Fibroblast of pulmonary artery (primary cell): Measurements from ENCODE around the gene MRTO4.
"Not testable (repeated sequence)": the region's sequence is repeated elsewhere in the genome, so short reads cannot be mapped to it uniquely, and the experiment has no call there.

Source experiments
- DNase-seq: peaks from one replicate; pipeline ENCODE4 v3.0.0-alpha.2; 2010; ENCODE audit warnings: low read depth
- H3K4me3 ChIP-seq: replicated peaks from 2 replicates; pipeline ENCODE4 v1.5.1; 2011; ENCODE audit warnings: low read depth, mild to moderate bottlenecking, control low read depth, low read length, moderate library complexity
- TF ChIP-seq, protein P1 (sequence below): IDR thresholded peaks from 2 replicates; pipeline ENCODE4 v1.5.1; 2011; ENCODE audit warnings: mild to moderate bottlenecking, control low read depth, low read length, inconsistent platforms; ENCODE audit errors: missing control alignments

MRTO4 gene

DNA sequence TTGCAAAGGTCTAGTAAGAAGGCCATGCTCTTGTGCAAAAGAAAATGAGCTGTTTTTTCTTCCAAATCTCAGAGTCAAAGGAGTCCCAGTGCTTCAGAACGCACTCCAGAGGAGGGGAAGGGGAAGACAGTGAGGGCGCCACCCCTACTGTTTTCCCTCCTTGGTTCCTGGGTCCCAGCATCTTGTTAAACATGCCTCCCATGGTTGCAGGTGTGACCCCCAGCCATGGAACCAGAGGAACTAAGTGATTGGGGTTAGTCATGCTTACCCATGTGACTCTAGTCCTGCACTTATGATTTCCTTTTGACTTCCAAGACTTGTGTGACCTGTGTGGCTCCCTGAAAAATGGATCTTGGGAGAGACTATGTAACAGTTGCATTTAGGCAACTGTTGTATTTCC, 43.0 kb downstream of the MRTO4 start:
- no peak overlapping the region for H3K4me3 ChIP-seq
- TF ChIP-seq, protein P1, sequence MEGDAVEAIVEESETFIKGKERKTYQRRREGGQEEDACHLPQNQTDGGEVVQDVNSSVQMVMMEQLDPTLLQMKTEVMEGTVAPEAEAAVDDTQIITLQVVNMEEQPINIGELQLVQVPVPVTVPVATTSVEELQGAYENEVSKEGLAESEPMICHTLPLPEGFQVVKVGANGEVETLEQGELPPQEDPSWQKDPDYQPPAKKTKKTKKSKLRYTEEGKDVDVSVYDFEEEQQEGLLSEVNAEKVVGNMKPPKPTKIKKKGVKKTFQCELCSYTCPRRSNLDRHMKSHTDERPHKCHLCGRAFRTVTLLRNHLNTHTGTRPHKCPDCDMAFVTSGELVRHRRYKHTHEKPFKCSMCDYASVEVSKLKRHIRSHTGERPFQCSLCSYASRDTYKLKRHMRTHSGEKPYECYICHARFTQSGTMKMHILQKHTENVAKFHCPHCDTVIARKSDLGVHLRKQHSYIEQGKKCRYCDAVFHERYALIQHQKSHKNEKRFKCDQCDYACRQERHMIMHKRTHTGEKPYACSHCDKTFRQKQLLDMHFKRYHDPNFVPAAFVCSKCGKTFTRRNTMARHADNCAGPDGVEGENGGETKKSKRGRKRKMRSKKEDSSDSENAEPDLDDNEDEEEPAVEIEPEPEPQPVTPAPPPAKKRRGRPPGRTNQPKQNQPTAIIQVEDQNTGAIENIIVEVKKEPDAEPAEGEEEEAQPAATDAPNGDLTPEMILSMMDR = no peak
- no peak for DNase-seq

DNA sequence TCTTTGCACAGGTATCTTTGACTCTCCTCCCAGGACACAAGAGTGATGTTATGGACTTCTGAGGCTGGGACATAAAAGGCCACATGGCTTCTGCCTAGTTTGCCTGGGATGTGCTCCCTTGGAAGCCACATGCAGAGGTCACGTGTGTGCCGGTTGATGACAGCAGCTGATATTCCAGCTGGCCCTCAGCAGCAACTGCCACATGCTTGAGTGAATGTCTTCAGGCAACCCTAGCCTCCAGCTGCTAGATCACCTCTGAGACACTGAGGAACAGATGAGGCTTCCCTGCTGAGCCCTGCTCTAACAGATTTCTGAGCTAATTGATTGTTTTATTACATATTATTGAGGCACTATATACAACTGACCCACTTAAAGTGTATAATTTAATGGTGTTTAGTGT, 48.6 kb downstream of the MRTO4 start:
- H3K4me3 ChIP-seq = no peak overlapping the region
- no peak for DNase-seq
- TF ChIP-seq, protein P1 = no peak

DNA sequence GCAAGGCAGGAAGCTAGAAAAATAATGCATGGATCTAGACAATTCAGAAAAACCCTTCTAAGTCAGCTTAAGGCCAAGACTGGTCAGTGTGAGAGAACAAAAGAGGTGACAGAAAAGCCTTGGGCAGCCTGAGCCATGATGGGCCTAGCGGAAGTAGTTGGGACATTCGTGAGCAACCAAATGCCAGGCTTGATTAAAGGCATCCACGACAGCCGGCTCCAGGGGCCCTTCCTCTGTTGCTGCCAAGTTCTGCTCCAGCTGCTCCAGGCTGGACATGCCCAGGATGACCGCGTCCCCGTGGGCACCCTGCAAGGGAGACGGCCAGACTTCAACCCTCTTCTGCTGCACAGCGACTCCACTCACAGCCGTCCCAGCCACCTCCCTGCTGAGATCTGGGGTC, 52.5 kb downstream of the MRTO4 start:
- DNase-seq, H3K4me3 ChIP-seq: not testable (repeated sequence)

DNA sequence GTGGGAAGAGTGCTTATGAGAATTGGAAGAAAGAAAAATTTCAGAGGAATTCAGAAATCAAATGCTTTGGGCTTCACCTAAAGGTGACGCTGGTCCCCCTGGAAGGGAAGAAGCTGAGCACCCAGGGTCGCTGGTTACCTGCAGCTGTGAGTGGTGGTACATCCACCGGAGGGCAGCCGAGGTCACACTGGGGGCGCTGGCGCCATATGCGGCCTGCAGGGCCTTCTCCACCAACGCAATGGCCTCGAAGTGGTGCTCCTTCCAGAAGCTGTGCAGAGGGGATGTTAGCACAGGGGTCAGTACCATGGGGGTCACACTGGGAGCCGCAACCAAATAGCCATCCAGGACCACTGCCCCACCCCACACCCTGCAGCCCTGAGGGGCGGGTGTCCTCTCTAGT, 54.3 kb downstream of the MRTO4 start:
- no peak overlapping the region for H3K4me3 ChIP-seq
- no peak for DNase-seq
- TF ChIP-seq, protein P1 = no peak

DNA sequence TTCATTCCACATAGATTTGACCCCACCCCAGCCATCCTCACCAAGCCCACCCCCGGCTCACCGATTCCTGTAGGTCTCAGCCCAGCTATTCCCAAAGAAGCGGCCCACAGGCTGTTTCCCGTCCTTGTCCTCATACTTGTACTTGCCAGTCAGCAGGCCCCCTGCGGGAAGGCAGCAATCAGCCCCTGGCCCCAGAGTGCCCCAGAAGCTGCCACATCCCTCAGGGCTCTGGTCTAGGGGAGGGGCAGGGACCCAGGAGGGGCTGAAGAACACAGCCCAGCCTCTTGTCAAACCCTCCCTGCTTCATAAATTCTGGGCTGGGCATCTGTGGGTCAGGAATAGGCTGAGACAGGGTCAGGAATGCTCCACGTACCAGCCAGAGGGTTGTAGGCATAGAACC, 55.3 kb downstream of the MRTO4 start:
- TF ChIP-seq, protein P1 = no peak
- H3K4me3 ChIP-seq = no peak overlapping the region
- no peak for DNase-seq

DNA sequence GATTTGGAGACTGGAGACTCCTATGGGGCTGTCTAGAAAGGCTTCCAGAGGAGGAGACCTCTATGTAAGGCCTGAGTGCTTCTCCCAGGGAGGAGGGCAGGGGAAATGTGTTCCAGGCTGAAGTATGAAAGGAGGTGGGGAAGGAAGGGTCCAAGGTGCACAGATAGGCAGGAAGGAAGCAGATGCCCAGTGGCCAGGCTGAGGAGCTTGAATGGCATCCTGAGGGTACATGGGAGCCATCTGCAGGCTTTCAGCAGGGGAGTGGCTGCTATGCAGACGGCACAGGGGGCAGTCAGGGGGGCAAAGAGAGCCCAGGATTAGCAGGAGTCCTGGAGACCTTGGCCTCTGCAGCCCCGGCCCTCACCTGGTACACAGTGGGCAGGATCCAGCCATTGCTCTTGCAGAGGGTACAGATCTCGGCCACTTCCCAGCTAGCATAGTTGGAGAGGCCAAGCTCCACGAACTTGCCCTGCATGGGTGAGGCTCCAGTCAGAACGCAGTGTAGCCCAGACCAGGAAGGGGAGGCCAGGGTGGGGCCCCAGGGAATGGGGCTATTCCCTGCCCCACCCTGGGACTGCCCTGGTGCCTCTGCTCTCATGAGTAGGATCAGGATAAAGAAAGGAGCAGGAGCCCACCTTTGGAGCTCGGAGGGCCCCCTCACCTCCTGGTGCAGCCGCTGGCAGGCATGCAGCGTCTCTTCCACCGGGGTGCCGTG, 56.3 kb downstream of the MRTO4 start:
- DNase-seq = no peak
- TF ChIP-seq, protein P1 = no peak
- no peak overlapping the region for H3K4me3 ChIP-seq

DNA sequence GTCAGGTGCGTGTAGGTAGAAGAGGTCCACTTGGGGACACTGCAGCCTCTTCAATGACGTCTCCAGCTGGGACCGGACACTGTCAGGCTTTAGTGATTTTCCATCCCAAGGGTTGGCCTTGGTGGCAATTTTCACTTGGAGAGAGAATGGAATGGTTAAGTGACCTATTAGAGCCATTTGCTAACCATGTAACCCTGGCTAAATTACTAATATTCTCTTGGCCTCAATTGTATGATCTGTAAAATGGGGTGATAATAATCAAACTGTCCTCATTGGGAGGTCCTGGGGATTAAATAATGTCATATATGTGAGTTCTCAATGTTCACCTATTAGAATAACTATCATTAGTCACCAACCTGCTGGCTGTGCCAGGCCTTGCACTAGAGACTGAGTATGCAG, 56.9 kb downstream of the MRTO4 start:
- DNase-seq = no peak
- no peak overlapping the region for H3K4me3 ChIP-seq
- TF ChIP-seq, protein P1 = no peak
